HL-60/S4 treated with phorbol 12-myristate 13-acetate at 8.2 ng/mL for 4 days and 3 days (cell line): ENCODE measurements around the gene WTAP.
"Not testable (repeated sequence)": the region's sequence is repeated elsewhere in the genome, so short reads cannot be mapped to it uniquely, and the experiment has no call there.

Experiments
- in situ Hi-C: fragments of 300-500 bp; cut with MboI; formaldehyde crosslinking; loops from 2 replicates; pipeline ENCODE4 v1.15.0; 2022; ENCODE audit warnings: low sequenced_read_pairs

WTAP gene

GRCh38 chr6:159727717-159728445 is 575 bp downstream of the WTAP start:
- in situ Hi-C loops: no loop called here

DNA sequence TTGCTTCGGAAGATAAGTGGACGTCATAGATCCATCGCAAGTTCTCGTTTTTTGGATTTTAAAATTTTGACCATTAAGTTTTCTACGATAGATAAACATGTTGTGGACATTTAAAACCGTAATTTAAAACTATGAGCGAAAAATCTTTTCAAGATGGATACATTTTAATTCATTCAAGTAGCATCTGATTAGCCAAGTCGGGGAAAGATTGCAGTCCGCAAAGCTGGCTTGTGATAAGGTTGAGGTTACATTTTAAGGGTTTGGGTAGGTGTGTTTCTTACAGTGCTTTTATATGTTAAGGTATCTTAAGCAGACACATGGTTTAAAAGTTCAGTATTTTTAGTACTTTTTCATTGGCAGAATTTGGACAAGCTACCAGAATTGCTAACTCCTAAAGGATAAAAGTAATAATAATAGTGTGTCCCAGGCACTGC is 1.2 kb downstream of the WTAP start:
- in situ Hi-C loops: no loop called here

DNA sequence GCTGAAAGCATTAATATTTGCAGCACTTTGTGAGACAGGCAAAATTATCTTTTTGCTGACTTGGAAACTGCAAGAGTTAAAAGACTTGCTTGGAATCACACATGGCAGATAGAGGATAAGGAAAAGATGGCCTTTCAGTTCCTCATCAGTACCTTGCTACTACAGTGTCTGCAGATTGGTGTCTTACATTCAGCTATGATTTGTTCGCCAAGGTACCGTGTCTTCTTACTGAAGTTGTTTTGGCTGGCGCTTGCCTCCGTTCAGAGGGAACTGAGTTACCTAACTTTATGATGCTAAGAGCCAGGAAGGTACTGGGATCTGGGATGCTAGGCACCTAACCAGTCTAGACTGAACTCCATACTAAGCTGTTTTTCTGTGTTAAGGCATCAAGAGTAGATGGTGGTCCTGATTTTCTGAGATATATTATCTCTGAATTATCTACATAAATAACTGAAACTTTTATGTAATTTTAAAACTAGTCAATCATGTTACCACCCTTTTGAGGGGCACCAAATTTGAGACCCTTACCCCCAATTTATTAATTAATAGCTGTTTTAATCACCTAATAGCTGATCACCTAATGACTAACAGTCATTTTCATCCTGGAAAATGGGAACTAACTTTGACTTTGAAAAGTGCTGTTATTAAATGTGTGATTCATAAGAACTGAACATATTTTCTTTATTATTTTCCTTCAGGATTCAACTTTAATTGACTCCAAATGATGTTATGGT is 2.5 kb downstream of the WTAP start:
- in situ Hi-C loops: no loop called here

GRCh38 chr6:159730332-159730676 is 3.0 kb downstream of the WTAP start:
- in situ Hi-C loops: no loop called here

DNA sequence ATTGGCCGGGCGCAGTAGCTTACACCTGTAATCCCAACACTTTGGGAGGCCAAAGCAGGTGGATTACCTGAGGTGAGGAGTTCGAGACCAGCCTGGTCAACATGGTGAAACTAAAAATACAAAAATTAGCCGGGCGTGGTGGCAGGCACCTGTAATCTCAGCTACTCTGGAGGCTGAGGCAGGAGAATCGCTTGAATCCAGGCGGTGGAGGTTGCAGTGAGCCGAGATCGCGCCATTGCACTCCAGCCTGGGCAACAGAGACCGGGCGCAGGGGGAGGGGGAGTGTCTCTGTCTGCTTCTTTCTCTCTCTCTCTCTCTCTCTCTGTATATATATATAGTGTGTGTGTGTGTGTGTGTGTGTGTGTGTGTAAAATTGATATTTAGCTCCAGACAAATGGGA is 5.2 kb downstream of the WTAP start:
- in situ Hi-C loops: not testable (repeated sequence)

GRCh38 chr6:159733395-159733794 is 6.1 kb downstream of the WTAP start:
- in situ Hi-C loops: not testable (repeated sequence)

DNA sequence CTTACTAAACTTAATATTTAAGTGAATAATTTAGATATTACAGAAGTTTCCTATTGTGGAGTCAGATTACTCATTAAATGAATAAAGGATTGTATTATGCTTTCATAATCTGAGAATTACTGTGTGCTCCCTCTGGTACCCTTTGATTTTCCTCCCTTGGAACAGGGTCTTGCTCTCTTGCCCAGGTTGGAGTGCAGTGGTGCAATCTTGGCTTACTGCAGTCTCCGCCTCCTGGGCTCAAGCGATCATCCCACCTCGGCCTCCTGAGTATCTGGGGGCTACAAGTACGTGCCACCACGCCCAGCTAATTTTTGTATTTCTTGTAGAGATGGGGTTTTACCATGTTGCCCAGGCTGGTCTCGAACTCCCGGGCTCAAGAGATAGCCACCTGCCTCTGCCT is 9.6 kb downstream of the WTAP start:
- in situ Hi-C loops: no loop called here

GRCh38 chr6:159739341-159739740 is 12.0 kb downstream of the WTAP start:
- in situ Hi-C loops: no loop called here

DNA sequence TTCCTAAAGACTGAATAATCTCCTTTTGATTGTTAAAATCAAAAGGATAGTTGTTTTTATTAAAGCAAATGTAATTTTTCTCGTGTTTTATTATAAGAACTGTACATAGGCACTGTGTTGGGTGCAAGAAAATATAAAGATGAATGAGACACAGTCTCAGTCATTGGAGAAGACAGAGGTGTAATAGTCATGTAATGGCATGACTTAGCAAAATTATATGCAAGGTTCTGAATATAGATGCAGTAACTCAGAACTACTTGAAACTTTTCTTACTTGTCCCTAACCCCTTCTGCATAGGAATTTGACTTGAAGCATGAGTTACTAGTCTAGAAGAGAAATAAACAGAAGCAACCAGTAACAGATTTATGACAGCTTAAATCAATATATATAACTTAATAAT is 14.9 kb downstream of the WTAP start:
- in situ Hi-C loops: no loop called here

DNA sequence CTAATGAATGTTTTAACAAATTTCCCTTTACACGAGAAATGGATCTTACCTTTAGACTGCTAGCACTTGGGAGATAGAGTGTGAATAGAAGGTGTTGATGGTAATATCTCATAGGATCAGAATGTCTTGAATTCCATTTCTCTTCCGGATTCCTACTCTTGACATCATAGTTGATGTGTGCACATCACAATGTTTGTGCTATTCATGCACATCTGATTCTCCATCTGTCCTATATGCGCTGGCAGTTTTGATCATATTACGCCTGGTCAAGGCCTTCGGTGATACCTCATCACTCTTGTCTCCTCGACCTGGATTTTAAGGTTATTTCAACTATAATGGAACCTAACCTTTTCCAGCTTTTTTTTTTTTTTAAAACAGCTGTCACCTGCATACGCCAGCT is 17.8 kb downstream of the WTAP start:
- in situ Hi-C loops: no loop called here

GRCh38 chr6:159746759-159747158 is 19.5 kb downstream of the WTAP start:
- in situ Hi-C loops: no loop called here

DNA sequence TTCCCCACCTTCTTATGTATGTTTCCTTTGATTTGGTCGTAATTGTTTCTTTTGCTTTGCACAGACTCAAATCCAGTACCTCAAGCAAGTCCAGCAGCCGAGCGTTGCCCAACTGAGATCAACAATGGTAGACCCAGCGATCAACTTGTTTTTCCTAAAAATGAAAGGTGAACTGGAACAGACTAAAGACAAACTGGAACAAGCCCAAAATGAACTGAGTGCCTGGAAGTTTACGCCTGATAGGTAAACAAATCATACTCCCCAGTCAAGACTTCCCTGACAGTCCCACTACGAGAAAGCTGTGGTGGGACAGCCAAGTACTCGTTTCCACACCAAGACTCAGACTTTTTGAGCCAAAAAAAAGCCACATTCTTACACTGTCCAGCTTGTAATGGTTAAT is 20.8 kb downstream of the WTAP start:
- in situ Hi-C loops: not testable (repeated sequence)

DNA sequence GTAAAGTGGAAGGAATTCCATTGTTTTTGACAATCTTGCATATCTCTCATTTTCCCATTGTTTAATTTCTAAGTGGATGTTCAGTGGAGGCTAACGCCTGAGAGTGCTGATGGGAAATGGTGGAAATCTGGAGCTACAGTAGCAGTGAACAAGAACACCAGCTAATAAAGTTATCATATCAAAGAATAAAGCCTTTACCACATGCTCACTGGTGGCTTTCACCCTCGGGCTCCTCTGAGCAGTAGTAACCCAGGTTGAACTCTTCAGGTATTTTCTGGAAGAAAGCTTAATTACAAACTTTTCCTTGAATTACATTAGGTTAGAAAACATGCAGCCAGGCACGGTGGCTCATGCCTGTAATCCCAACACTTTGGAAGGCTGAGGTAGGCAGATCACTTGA is 24.1 kb downstream of the WTAP start:
- in situ Hi-C loops: no loop called here

GRCh38 chr6:159753081-159753872 is 26.0 kb downstream of the WTAP start:
- in situ Hi-C loops: no loop called here

- in situ Hi-C loops: no loop called here
These were observed 27.1 kb downstream of the WTAP start for GRCh38 chr6:159754401-159754800.

GRCh38 chr6:159754959-159755914 is 27.9 kb downstream of the WTAP start:
- in situ Hi-C loops: no loop called here

DNA sequence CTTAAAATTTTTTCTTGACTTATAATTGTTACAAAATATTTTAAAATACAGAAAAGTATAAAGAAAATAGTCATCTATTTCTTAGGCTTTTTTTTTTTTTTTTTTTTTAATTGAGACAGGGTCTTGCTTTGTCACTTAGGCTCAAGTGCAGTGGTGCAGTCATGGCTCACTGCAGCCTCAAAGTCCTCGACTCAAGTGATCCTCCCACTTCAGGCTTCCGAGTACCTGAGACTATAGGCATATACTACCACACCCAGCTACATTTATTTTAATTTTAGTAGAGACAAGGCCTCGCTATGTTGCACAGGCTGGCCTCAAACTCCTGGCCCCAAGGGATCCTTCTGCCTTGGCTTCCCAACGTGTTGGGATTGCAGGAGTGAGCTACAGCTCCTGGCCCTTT is 29.2 kb downstream of the WTAP start:
- in situ Hi-C loops: no loop called here

GRCh38 chr6:159758031-159759001 is 31.0 kb downstream of the WTAP start:
- in situ Hi-C loops: no loop called here

DNA sequence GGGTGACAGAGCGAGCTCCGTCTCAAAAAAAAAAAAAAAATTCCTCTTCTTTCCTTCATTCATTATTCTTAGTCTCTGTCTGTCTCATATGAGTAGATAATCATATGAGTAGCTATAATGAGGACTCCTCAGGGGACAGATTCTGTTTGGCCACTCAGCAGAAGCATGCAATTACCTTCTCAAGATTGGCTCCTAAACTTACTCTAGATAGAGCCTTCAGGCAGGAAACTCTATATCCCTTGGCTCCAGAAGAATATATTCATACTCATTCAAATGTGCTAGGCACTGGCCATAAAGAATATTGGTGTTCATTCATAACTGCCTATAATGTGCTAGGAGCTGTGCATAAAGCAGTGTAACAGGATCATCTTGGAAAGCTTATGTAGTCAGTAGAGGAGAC is 32.3 kb downstream of the WTAP start:
- in situ Hi-C loops: no loop called here
